Astrocyte (in vitro differentiated cells and primary cell): ENCODE results near the gene TGM5. TPM values are rescaled to one million over a fixed set of nuclear protein-coding genes. Genes with fewer than 3 reads are reported as not detected.

ENCODE experiments used
- DNase-seq: peaks from one replicate; pipeline ENCODE4 v3.0.0-alpha.2; 2010; ENCODE audit warnings: low read depth
- FAIRE-seq: peaks from 2 replicates; lab custom pipeline; 2011; peaks lifted over from hg19 to GRCh38; lab: Jason Lieb, UNC
- H2AFZ ChIP-seq: 2 replicates; pipeline ENCODE4 v1.6.0; 2012; ENCODE audit warnings: low read depth, low read length, inconsistent platforms
- H3K27ac ChIP-seq: 2 replicates; pipeline ENCODE4 v1.5.1; 2011; ENCODE audit warnings: low read depth, low read length, inconsistent platforms
- H3K27me3 ChIP-seq: 2 replicates; pipeline ENCODE4 v1.6.0; 2011; ENCODE audit warnings: low read length, inconsistent platforms; ENCODE audit not compliant: insufficient read depth
- H3K36me3 ChIP-seq: 2 replicates; pipeline ENCODE4 v1.5.1; 2011; ENCODE audit warnings: low read length, inconsistent platforms; ENCODE audit not compliant: insufficient read depth
- H3K4me1 ChIP-seq: 2 replicates; pipeline ENCODE4 v1.5.1; 2011; ENCODE audit warnings: low read length, inconsistent platforms; ENCODE audit not compliant: insufficient read depth
- H3K4me2 ChIP-seq: 2 replicates; pipeline ENCODE4 v1.6.0; 2012; ENCODE audit warnings: low read length, inconsistent platforms
- H3K4me3 ChIP-seq: 2 replicates; pipeline ENCODE4 v1.5.1; 2011; ENCODE audit warnings: low read depth, mild to moderate bottlenecking, low read length, inconsistent platforms; ENCODE audit not compliant: insufficient read depth
- H3K79me2 ChIP-seq: 2 replicates; pipeline ENCODE4 v1.6.0; 2012; ENCODE audit warnings: mild to moderate bottlenecking, low read length, inconsistent platforms; ENCODE audit not compliant: insufficient read depth
- H3K9ac ChIP-seq: 2 replicates; pipeline ENCODE4 v1.6.0; 2012; ENCODE audit warnings: mild to moderate bottlenecking, low read length, inconsistent platforms
- H3K9me3 ChIP-seq: 2 replicates; pipeline ENCODE4 v1.5.1; 2012; ENCODE audit warnings: low read depth, mild to moderate bottlenecking, low read length, inconsistent platforms; ENCODE audit not compliant: insufficient read depth
- H4K20me1 ChIP-seq: 2 replicates; pipeline ENCODE4 v1.6.0; 2012; ENCODE audit warnings: low read length, inconsistent platforms; ENCODE audit not compliant: insufficient read depth
- H3K27ac Mint-ChIP-seq: one replicate; pipeline ENCODE4 v1.8.0; 2021; ENCODE audit warnings: mild to moderate bottlenecking, mixed read lengths; ENCODE audit not compliant: unreplicated experiment
- H3K27me3 Mint-ChIP-seq: one replicate; pipeline ENCODE4 v1.8.0; 2021; ENCODE audit warnings: low read depth, mixed read lengths; ENCODE audit not compliant: unreplicated experiment
- H3K36me3 Mint-ChIP-seq: one replicate; pipeline ENCODE4 v1.8.0; 2021; ENCODE audit warnings: low read depth, mixed read lengths; ENCODE audit not compliant: unreplicated experiment
- H3K4me1 Mint-ChIP-seq: one replicate; pipeline ENCODE4 v1.8.0; 2021; ENCODE audit warnings: low read depth, mixed read lengths; ENCODE audit not compliant: unreplicated experiment
- H3K4me3 Mint-ChIP-seq: one replicate; pipeline ENCODE4 v1.8.0; 2021; ENCODE audit warnings: mild to moderate bottlenecking, moderate library complexity, mixed read lengths; ENCODE audit not compliant: unreplicated experiment
- H3K9me3 Mint-ChIP-seq: one replicate; pipeline ENCODE4 v1.8.0; 2021; ENCODE audit warnings: mild to moderate bottlenecking, mixed read lengths; ENCODE audit not compliant: unreplicated experiment
- EZH2 ChIP-seq: IDR thresholded peaks from 2 replicates; pipeline ENCODE4 v1.6.1; 2012; ENCODE audit warnings: mild to moderate bottlenecking, low read length, inconsistent platforms; ENCODE audit not compliant: insufficient read depth
- total RNA-seq: library from RNA; stranded (reverse); gene quantifications from 2 replicates; pipeline ENCODE4 v1.2.1, GENCODE V29; 2021
- TF ChIP-seq, protein P1 (sequence below): IDR thresholded peaks from 2 replicates; pipeline ENCODE4 v1.5.1; 2011; ENCODE audit warnings: low read depth, mild to moderate bottlenecking, inconsistent platforms, low read length, moderate library complexity; ENCODE audit not compliant: insufficient read depth

TGM5 gene
- total RNA-seq, 1 donor from 2014 or later, result 0.16 TPM

DNA sequence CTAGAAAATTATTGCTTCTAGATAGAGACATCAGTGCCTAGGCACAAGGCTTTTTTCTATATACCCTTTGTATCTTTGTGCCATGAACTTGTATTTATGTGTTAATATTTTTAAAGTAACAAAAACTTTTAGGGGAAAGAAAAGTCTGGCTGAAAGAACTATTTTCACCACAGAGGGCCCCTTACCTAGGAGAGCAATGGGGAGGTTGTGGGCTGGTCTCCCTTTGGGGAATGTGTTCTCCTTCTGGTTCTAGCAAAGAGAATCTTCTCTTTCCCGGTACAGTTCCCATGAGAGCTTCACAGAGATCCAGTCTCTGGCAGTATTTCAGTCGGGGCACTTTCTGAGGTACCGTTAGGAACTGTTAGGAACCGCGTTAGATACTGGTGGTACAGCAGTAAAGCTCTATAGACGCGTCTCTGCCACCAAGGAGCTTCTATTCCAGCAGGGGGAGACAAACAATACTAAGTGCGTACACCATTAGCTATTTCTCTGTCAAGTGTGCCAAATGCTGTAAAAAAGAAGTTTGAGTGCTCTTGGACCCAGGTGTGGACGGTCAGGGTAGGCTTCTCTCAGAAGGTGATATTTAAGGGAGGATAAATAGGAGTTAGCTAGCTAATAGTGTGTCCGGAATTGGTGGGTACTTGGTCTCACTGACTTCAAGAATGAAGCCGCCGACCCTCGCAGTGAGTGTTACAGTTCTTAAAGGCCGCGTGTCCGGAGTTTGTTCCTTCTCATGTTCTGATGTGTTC, 41.4 kb downstream of the TGM5 start:
- DNase-seq, result peak; percentile 44
- H3K27me3 Mint-ChIP-seq, result peaks cover 21% of the 10 kb centered on the region
- no peaks in the 10 kb centered on the region for H3K36me3 Mint-ChIP-seq
- H3K4me1 ChIP-seq, result no peaks in the 10 kb centered on the region
- H3K4me3 ChIP-seq, result no peak overlapping the region
- H3K9ac ChIP-seq, result no peak overlapping the region
- no peak overlapping the region for H3K4me3 Mint-ChIP-seq
- H3K36me3 ChIP-seq, result no peaks in the 10 kb centered on the region
- H2AFZ ChIP-seq, result peak overlapping the region; percentile 23
- H3K9me3 Mint-ChIP-seq, result peaks cover 4% of the 10 kb centered on the region
- no peak overlapping the region for H3K4me2 ChIP-seq
- TF ChIP-seq EZH2, result no peak
- TF ChIP-seq, protein P1, sequence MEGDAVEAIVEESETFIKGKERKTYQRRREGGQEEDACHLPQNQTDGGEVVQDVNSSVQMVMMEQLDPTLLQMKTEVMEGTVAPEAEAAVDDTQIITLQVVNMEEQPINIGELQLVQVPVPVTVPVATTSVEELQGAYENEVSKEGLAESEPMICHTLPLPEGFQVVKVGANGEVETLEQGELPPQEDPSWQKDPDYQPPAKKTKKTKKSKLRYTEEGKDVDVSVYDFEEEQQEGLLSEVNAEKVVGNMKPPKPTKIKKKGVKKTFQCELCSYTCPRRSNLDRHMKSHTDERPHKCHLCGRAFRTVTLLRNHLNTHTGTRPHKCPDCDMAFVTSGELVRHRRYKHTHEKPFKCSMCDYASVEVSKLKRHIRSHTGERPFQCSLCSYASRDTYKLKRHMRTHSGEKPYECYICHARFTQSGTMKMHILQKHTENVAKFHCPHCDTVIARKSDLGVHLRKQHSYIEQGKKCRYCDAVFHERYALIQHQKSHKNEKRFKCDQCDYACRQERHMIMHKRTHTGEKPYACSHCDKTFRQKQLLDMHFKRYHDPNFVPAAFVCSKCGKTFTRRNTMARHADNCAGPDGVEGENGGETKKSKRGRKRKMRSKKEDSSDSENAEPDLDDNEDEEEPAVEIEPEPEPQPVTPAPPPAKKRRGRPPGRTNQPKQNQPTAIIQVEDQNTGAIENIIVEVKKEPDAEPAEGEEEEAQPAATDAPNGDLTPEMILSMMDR, result peak; percentile 84
- peak; percentile 77 for FAIRE-seq
- H3K27ac Mint-ChIP-seq, result no peak overlapping the region
- H3K9me3 ChIP-seq, result no peaks in the 10 kb centered on the region
- no peaks in the 10 kb centered on the region for H3K4me1 Mint-ChIP-seq
- H3K27ac ChIP-seq, result no peak overlapping the region
- H3K79me2 ChIP-seq, result no peaks in the 10 kb centered on the region
- no peaks in the 10 kb centered on the region for H4K20me1 ChIP-seq
- H3K27me3 ChIP-seq, result peaks cover 10% of the 10 kb centered on the region

DNA sequence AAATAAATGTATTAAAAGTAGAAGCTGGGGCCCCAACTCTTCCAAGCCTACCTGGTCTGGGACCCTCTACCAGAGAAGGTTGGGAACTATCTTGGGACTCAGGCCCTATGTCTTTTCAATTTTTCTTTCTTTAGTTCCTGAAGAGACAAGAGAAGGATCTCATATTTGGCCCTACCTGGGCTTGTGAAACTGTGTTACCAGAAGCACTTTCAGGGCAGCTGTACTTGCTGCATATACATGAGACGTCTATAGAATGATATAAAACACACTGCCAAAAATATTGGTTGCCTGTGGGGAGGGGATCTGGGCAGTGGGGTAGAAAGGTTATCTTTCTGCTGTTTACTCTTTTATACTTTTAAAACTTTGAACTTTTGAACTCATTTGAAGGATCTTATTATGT, 45.3 kb downstream of the TGM5 start:
- no peak overlapping the region for H3K9ac ChIP-seq
- no peak overlapping the region for H3K4me3 ChIP-seq
- Mint-ChIP-seq H3K4me3 (no peak overlapping the region), H3K9me3 (peaks cover 2% of the 10 kb centered on the region), H3K4me1 (no peaks in the 10 kb centered on the region), H3K27ac (no peak overlapping the region), H3K36me3 (no peaks in the 10 kb centered on the region), H3K27me3 (peaks cover 24% of the 10 kb centered on the region)
- H3K36me3 ChIP-seq, result no peaks in the 10 kb centered on the region
- DNase-seq, result no peak
- peaks cover 18% of the 10 kb centered on the region for H3K27me3 ChIP-seq
- no peaks in the 10 kb centered on the region for H3K79me2 ChIP-seq
- H3K4me2 ChIP-seq, result no peak overlapping the region
- no peaks in the 10 kb centered on the region for H3K4me1 ChIP-seq
- H2AFZ ChIP-seq, result no peak overlapping the region
- no peaks in the 10 kb centered on the region for H3K9me3 ChIP-seq
- FAIRE-seq, result no peak
- TF ChIP-seq, protein P1, result no peak
- no peak for TF ChIP-seq EZH2
- H3K27ac ChIP-seq, result no peak overlapping the region
- no peaks in the 10 kb centered on the region for H4K20me1 ChIP-seq

DNA sequence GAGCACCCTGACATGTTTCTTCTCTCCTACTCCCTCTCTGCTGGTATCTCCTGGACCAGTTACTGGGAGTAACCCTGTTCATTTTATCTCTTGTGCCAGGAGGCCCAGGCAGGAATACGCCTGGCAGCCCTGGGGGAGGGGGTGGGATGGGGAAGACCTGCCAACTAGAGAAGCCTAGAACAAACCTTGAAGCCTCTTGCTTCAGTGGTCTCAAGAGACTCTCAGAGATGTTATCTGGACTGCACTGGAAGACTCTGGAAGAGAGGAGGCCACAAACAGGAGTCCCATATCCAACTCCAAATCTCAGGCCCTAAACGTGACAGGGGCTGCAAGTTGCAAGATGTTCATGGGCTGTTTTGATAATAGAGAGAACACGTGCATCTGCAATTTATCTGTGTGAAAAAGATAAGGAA, 45.7 kb downstream of the TGM5 start, which contains the start of gene EPB42:
Gene EPB42 (minus strand): TSS at position 28 of the 413 bp plus-strand sequence. CDS start 193 bp downstream, outside the sequence.
- Mint-ChIP-seq H3K4me3 (no peak within 1 kb of the TSS), H3K27me3 (peaks cover 24% of the 10 kb centered on the region), H3K4me1 (no peaks in the 10 kb centered on the region), H3K27ac (no peak within 1 kb of the TSS), H3K9me3 (peaks cover 2% of the 10 kb centered on the region), H3K36me3 (no peaks in the 10 kb centered on the region)
- no peaks in the 10 kb centered on the region for H3K4me1 ChIP-seq
- H3K4me2 ChIP-seq, result no peak within 1 kb of the TSS
- peaks cover 18% of the 10 kb centered on the region for H3K27me3 ChIP-seq
- H3K9ac ChIP-seq, result no peak within 1 kb of the TSS
- no peak within 1 kb of the TSS for H3K27ac ChIP-seq
- H3K79me2 ChIP-seq, result no peaks in the 10 kb centered on the region
- H3K36me3 ChIP-seq, result no peaks in the 10 kb centered on the region
- no peaks in the 10 kb centered on the region for H4K20me1 ChIP-seq
- FAIRE-seq, result no peak
- TF ChIP-seq, protein P1, result no peak
- no peak for TF ChIP-seq EZH2
- no peak within 1 kb of the TSS for H2AFZ ChIP-seq
- DNase-seq, result no peak
- no peaks in the 10 kb centered on the region for H3K9me3 ChIP-seq
- H3K4me3 ChIP-seq, result no peak within 1 kb of the TSS
